ENCODE results near the gene USF3.

Gene USF3

DNA sequence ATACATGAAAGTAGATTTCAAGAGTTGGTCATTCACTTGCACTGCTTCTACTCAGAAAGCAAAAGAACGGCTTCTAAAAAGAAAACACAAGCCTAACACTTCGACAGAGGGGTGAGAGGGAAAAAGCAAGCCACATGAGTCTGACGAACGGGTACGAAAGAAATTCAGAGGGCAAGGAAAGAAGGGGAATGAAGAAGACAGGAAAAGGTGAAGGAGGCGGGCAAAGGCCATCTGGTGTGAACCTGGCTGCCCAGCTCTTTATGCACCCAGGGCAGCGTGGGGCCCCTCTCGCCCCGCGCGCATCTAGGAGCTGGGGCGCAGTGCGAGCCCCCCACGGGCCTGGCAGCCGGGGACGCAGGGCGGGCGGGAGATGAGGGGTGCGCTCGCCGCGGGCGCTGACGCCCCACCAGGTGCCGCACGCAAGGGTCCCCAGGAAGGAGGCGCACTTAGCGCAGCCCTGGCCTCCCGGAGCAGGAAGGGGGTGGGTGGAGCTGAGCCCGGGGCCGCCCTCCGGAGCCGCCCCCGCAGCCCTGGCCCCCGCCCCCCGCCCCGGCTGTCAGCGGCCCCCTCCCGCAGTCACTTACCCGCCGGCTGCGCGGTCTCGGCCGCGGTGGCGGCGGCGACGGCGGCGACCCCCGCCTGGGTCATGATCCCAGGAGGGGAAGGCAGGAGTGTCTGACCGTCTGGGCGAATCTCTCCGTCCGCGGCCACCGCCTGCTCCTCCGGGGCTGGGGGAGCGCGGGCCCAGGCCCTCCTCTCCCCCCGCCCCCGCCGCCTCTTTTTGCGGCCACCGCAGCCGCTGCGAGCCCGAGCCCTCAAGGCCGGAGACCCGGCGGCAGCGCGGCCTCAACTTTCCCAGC is at the start of gene USF3:
Gene USF3, minus strand, starts transcription at position 857 of the 860 bp plus-strand sequence. CDS start 21,764 bp downstream, outside the sequence.
- peak; percentile 46 to 73 (median 66) for DNase-seq (ENCODE audit: low read depth in 3 of 3)

- DNase-seq (ENCODE audit: low read depth in 3 of 3): peak; percentile 83 to 93 (median 89)
Observed at GRCh38 chr3:113745756-113746547, 49.5 kb upstream of the USF3 start, which contains the start of gene NAA50. Gene NAA50, minus strand, starts transcription at chr3:113746249. Its CDS starts 300 bp downstream, at chr3:113745949.

- DNase-seq (ENCODE audit: low read depth in 3 of 3): peak; percentile 55 to 74 (median 69)
Observed at GRCh38 chr3:113744941-113745755, 48.7 kb upstream of the USF3 start.

DNA sequence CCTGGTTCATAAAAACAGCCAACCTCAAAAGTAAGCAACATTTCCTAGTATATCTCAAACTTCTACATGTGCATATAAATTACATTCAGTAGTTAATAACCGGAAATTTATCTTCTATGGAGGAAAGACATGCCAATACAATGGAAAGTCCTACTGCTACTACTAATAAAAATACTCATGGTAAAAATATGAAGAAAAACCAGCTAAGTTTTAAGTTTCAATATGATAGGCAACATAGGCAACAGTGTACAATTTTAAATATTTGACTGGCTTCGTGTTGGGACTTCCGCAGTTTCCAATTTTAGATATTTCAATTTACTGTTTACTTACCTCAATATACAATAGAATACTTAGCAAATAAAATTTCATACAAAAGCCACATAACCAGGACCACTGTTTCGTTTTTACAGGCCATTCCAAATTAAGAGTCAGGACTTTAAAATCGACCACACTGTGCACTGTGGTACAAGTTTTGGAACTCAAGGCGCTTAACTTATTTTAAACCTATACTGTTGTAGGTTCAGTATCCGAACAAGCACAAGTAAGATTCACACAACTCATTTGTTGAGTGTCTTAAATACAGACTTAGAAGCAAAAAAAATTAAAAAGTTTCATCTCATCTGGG is 46.7 kb upstream of the USF3 start:
- no peak for DNase-seq (ENCODE audit: low read depth in 3 of 3)

- DNase-seq (ENCODE audit: low read depth in 3 of 3): no peak
Observed at GRCh38 chr3:113741620-113742019, 45.2 kb upstream of the USF3 start.

- no peak for DNase-seq (ENCODE audit: low read depth in 3 of 3)
Observed at GRCh38 chr3:113741086-113741485, 44.6 kb upstream of the USF3 start.

DNA sequence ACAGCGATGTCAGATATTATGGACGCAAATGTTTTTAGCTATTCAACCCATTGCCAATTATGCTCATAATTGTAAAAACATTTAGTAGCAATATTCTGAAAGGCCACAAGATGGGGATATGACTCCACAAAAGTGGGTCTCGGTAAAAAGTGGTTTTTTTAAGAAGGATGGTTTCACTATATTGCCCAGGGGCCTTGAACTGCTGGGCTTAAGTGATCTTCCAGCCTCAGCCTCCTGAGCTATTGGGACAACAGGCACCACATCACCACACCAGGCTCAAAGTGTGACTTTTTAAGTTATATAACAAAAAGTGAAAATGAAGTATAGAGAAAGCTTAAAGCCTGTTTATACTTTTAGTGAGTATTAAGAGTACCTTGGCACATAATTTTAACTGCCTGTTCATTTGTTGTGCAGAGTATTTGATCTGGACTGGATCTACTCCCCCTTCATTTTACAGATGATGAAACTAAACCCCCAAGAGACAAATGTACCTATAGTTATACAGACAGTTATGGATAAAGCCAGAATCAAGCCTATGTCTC is 40.2 kb upstream of the USF3 start:
- no peak for DNase-seq (ENCODE audit: low read depth in 3 of 3)

DNA sequence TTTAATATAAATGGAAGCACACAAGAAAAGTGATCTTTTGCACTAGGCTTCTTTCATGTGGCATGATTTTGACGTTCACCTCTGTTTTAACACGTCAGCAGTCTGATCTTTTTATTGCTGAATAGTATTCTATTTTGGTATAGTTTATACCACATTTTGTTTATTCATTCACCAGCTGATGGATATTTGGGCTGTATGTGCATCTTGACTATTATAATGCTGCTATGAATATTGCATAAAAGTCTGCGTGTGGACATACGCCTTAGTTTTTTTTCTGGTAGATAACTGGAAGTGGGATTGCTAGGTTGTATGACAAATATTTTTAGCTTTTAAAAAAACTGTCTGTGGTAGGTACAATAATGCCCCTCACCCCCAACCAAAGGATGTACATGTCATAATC is 35.3 kb upstream of the USF3 start:
- no peak for DNase-seq (ENCODE audit: low read depth in 3 of 3)

- no peak for DNase-seq (ENCODE audit: low read depth in 3 of 3)
Observed at GRCh38 chr3:113730550-113730949, 34.1 kb upstream of the USF3 start.

DNA sequence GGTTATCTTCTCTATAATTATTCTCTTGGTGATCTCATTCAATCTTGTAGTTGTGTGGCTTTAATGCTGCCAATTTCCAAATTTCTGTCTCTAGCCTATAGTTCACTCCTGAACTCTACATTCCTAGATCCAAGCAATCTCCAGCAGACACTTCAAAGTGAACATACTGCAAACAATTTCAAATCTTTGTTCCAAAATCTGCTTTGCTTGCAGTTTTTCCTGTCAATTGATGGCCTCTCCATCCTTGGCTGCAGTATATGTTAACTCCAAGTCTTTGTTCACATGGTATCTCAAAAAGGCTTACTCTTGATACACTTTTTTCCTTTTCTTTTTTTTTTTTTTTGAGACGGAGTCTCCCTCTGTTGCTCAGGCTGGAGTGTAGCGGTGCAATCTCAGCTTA is 32.2 kb upstream of the USF3 start:
- DNase-seq (ENCODE audit: low read depth in 3 of 3): no peak

DNA sequence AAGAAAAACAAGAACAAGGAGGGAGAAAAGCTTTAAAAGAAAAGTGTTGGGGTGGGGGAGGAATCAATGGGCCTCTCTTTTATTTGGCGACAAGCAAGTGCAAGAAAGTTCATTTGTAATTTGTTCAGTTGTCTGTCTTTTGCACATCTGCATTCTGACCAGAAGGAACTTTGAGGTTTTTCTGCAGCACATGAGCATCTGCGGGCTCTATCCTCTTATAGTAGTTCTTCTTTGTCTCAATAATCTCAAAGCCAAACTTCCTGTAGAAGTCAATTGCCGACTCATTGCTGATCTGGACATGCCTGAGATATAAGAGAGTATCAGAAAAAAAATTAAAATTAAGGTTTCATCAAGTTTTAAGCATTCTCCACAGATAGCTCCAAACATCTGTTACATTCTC is 25.2 kb upstream of the USF3 start:
- DNase-seq (ENCODE audit: low read depth in 3 of 3): no peak

GRCh38 chr3:113719758-113720157 is 23.3 kb upstream of the USF3 start:
- no peak for DNase-seq (ENCODE audit: low read depth in 3 of 3)

DNA sequence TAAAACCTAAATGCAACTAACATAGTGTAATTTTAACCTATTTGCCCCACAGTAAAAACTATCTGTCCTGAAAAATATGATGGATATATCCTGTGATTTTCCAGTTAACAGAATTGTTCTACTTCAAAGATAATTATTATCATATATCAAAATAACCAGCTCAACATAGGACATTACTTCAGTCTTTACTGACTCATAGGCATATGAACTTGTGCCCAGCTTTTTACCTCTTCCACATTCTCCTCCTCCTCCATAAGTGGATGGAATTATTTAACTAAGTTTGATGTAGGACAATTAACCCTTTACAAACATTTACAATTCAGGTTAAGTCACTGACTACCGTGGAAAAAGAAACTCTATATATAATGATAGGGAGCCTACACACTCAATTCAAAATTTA is 22.9 kb upstream of the USF3 start:
- no peak for DNase-seq (ENCODE audit: low read depth in 3 of 3)

DNA sequence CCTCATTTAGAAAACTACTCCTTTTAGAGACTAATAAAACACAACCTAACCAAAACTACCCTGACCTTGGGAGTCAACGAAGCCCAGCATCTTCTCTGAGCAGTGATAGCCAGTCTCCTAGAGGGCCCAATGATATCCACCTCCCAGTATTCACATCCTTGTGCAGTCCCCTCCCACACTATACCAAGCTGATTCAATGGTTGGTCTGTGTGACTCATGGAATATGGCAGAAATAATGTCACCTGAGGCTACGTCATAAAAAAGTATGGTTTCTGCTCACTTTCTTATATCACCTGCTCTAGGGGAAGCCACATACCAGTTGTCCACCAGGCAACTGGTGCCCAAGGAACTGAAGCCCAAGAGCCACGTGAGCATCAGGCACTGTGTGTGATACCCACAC is 21.4 kb upstream of the USF3 start:
- no peak for DNase-seq (ENCODE audit: low read depth in 3 of 3)

DNA sequence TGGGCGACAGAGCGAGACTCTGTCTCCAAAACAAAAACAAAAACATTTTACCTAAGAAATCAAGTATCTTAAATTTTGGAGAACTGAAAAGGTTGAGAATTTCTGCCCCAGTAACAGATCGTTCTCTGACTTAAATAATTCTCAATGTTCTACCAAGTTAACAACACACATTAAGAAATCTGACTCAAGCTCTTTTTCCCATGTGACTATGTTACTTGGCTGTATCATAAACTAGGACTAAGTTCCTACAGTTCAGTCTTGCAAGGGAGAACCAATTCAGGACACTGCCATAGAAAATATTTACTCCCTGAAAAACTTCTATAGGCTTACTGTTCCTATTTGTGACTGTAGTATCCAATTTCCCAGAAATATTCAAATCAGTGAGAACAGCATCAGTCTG is 20.9 kb upstream of the USF3 start:
- no peak for DNase-seq (ENCODE audit: low read depth in 3 of 3)

GRCh38 chr3:113714702-113715101 is 18.3 kb upstream of the USF3 start:
- no peak for DNase-seq (ENCODE audit: low read depth in 3 of 3)

DNA sequence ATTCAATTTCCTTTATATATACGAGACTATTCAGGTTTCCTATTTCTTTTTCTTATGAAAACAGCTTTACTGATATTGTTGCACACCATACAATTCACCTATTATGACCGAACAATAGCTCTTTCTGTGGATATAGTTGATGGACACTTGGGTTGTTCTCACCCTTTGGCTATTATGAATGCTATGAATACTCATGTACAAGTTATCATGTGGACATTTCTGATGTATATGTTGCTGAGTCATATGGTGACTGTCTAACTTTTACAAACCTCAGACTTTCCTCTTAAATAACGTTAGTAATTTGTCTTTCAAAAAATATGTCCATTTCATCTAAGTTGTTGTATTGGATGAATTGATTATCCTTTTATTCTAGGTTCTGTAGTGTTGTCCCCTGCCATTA is 15.7 kb upstream of the USF3 start:
- no peak for DNase-seq (ENCODE audit: low read depth in 3 of 3)

- no peak for DNase-seq (ENCODE audit: low read depth in 3 of 3)
Observed at GRCh38 chr3:113707835-113708234, 11.4 kb upstream of the USF3 start.

DNA sequence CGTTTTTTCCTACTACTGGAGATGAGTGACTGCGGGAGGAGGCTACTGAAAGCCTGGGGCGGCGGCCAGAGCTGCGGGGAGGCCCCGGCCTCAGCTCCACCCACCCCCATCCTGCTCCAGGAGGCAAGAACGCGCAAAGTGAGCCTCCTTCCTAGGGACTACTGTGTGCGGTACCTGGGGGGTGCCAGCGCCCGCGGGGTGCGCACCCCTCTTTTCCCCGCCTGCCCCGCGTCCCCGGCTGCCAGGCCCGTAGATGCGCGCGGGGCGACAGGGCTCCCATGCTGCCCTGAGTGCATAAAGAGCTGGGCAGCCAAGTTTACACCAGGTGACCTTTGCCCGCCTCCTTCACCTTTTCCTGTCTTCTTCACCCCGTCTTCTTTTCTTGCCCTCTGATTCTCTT is 2.5 kb upstream of the USF3 start:
- DNase-seq (ENCODE audit: low read depth in 3 of 3): peak in 1 of 3 donors; percentile 9

- DNase-seq (ENCODE audit: low read depth in 3 of 3): no peak
Observed at GRCh38 chr3:113698213-113698742, 1.8 kb upstream of the USF3 start.
